ENCODE measurements around the gene SLCO4C1.

The SLCO4C1 gene

DNA sequence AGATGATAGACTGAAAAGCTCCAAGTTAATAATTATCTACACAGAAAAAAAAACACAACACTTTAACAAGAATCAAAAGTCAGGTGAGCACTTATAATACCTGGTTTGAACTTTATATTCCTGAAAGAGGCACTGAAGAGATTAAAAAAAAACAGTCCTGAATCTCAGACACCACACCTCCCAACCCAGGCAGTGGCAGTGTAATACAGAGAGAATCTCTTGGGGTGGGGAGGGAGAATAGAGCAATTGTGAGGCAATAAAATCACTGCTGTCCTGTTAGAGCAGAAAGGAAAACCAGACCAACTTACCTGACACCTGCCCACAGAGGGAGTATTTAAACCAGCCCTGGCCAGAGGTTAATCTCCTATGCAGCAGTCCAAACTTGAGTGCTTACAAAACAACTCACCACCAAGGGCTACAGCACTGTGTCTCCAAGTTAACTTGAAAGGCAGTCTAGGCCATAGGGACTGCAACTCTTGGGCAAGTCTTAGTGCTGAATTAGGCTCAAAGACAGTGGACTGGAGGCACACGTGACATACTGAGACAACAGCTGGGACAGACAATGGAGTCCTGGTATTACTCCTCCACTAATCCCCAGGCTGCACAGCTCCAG, 54.2 kb downstream of the SLCO4C1 start:
- DNase-seq, result no peak
- no peaks in the 10 kb centered on the region for H3K27me3 ChIP-seq (replicated peaks; ENCODE audit: insufficient read depth, low read length)
- no peaks in the 10 kb centered on the region for H4K20me1 ChIP-seq (ENCODE audit: insufficient read depth, low read length)
- H2AFZ ChIP-seq (ENCODE audit: low read length), result no peak overlapping the region
- no peaks in the 10 kb centered on the region for H3K9me2 ChIP-seq (replicated peaks; ENCODE audit: insufficient read depth, low read length)
- no peaks in the 10 kb centered on the region for H3F3A ChIP-seq (ENCODE audit: insufficient read depth, low read length)
- TF ChIP-seq EZH2 (optimal IDR thresholded peaks at IDR 0.05; ENCODE audit: low read depth, low read length) (no peak), EZH2phosphoT487 (IDR thresholded peaks at IDR 0.05; ENCODE audit: low read length) (no peak), CTCF (IDR thresholded peaks at IDR 0.05; ENCODE audit: low read length) (no peak)
- H3K4me2 ChIP-seq (ENCODE audit: low read depth, low read length), result no peak overlapping the region
- no peaks in the 10 kb centered on the region for H3K79me2 ChIP-seq (ENCODE audit: low read length)
- no peaks in the 10 kb centered on the region for H3K4me1 ChIP-seq (ENCODE audit: low read length)
- no peaks in the 10 kb centered on the region for H3K9me3 ChIP-seq (replicated peaks; ENCODE audit: insufficient read depth, low read length)
- H3K4me3 ChIP-seq (ENCODE audit: low read length), result no peak overlapping the region
- no peaks in the 10 kb centered on the region for H3K36me3 ChIP-seq (replicated peaks; ENCODE audit: insufficient read depth, low read length)
- no peak overlapping the region for H3K27ac ChIP-seq (ENCODE audit: low read length)
- no peak overlapping the region for H3K9ac ChIP-seq (ENCODE audit: low read length)

DNA sequence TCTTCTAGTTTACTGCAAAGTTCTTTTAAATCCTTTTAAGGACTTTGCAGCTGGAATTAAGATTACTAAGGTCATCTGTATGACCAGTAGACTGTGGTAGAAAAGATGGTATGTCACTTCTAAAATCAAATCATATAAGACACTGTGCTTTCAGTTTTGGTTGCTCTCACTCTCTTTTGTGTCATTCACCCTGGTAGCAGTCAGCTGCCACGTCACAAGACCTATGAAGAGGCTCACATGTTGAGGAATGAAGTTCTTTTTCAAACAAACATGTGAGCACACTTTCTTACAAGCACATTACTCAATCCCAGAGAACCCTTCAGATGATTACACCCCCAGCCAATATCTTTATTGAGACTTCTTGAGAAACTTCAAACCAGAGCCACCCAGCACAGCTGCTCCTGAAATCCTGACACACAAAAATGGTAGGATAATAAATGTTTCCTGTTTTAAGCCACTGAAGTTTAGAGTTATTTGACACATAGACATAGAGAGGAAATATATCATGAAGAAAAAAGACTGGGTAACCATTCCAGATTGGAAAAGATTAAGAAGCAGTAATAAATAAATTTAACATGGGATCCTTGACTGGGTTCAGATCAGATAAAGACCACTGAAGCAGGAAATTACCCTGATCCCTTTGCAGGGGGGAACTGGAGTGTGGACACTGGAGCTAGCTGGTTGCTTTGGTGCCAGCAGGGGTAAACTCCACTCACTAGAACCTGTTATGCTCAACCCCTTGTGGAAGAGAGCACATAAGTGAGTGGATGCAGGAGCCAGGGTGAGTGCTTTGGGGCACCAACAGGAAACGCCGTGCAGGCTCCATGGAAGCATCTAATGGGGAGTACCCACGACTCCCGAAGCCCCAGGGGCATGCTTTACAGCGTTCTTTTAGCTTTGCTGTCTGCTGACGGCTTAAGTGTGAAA, 64.1 kb downstream of the SLCO4C1 start:
- Histone ChIP-seq H3K9me2 (replicated peaks; ENCODE audit: insufficient read depth, low read length) (no peaks in the 10 kb centered on the region), H3K36me3 (replicated peaks; ENCODE audit: insufficient read depth, low read length) (no peaks in the 10 kb centered on the region), H3K27me3 (replicated peaks; ENCODE audit: insufficient read depth, low read length) (no peaks in the 10 kb centered on the region), H3K9me3 (replicated peaks; ENCODE audit: insufficient read depth, low read length) (no peaks in the 10 kb centered on the region), H4K20me1 (ENCODE audit: insufficient read depth, low read length) (no peaks in the 10 kb centered on the region), H3K4me2 (ENCODE audit: low read depth, low read length) (0 out of 2 replicates have a peak overlapping the region, but pooled peaks have one; percentile 1), H3K27ac (ENCODE audit: low read length) (no peak overlapping the region), H3K9ac (ENCODE audit: low read length) (no peak overlapping the region), H2AFZ (ENCODE audit: low read length) (0 out of 2 replicates have a peak overlapping the region, but pooled peaks have one; percentile 20), H3K79me2 (ENCODE audit: low read length) (no peaks in the 10 kb centered on the region), H3K4me1 (ENCODE audit: low read length) (no peaks in the 10 kb centered on the region; the same call in 1 of the 2 replicates), H3F3A (ENCODE audit: insufficient read depth, low read length) (no peaks in the 10 kb centered on the region), H3K4me3 (ENCODE audit: low read length) (no peak overlapping the region)
- TF ChIP-seq EZH2 (optimal IDR thresholded peaks at IDR 0.05; ENCODE audit: low read depth, low read length), result no peak
- no peak for TF ChIP-seq CTCF (IDR thresholded peaks at IDR 0.05; ENCODE audit: low read length)
- TF ChIP-seq EZH2phosphoT487 (IDR thresholded peaks at IDR 0.05; ENCODE audit: low read length), result no peak
- peak; percentile 67 for DNase-seq

DNA sequence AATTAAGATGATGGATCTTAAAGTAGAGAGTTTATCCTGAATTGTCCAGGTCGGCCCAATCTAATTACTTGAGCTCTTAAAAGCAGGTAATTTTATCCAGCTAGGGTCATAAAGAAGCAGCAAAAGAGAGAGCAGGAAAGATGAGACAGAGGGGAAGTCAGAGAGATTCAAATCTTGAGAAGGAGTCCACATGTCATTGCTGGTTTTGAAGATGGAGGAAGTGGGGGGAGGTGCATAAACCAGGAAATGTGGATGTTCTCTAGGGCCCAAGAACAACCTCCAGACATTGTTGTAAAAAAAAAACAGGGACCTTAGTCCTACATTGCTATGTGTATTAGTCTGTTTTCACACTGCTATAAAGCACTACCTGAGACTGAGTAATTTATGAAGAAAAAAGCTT, 66.4 kb downstream of the SLCO4C1 start:
- Histone ChIP-seq H3K9me2 (replicated peaks; ENCODE audit: insufficient read depth, low read length) (no peaks in the 10 kb centered on the region), H2AFZ (ENCODE audit: low read length) (no peak overlapping the region), H4K20me1 (ENCODE audit: insufficient read depth, low read length) (no peaks in the 10 kb centered on the region), H3K9me3 (replicated peaks; ENCODE audit: insufficient read depth, low read length) (no peaks in the 10 kb centered on the region), H3K9ac (ENCODE audit: low read length) (no peak overlapping the region), H3K4me3 (ENCODE audit: low read length) (no peak overlapping the region), H3K27ac (ENCODE audit: low read length) (no peak overlapping the region), H3K27me3 (replicated peaks; ENCODE audit: insufficient read depth, low read length) (no peaks in the 10 kb centered on the region), H3F3A (ENCODE audit: insufficient read depth, low read length) (no peaks in the 10 kb centered on the region; the same call in 1 of the 2 replicates), H3K4me1 (ENCODE audit: low read length) (no peaks in the 10 kb centered on the region; the same call in 1 of the 2 replicates), H3K79me2 (ENCODE audit: low read length) (no peaks in the 10 kb centered on the region), H3K4me2 (ENCODE audit: low read depth, low read length) (no peak overlapping the region), H3K36me3 (replicated peaks; ENCODE audit: insufficient read depth, low read length) (no peaks in the 10 kb centered on the region)
- no peak for TF ChIP-seq EZH2 (optimal IDR thresholded peaks at IDR 0.05; ENCODE audit: low read depth, low read length)
- no peak for TF ChIP-seq CTCF (IDR thresholded peaks at IDR 0.05; ENCODE audit: low read length)
- TF ChIP-seq EZH2phosphoT487 (IDR thresholded peaks at IDR 0.05; ENCODE audit: low read length), result no peak
- no peak for DNase-seq
